GM12878 (cell line): ENCODE measurements around the gene KIRREL3. TPM values are rescaled to one million over a fixed set of nuclear protein-coding genes. Genes with fewer than 3 reads are reported as not detected.

Source experiments
- ATAC-seq: fragments of 200-7000 bp; cut with Tn5 transposase; 3 replicates; pipeline ENCODE4 v1.9.1; 2020; ENCODE audit warnings: mild to moderate bottlenecking, moderate library complexity
- BruUV-seq: library from RNA; stranded (reverse); fragments of 400-500 nt; replicated peaks from 2 replicates; lab custom pipeline; 2021; lab: Mats Ljungman, UMichigan
- CTCF ChIA-PET: fragments of 300-600 bp; sonication (Branson Sonifier 250); formaldehyde crosslinking; extraction: SDS; loops from one replicate; lab custom pipeline; 2021; ENCODE audit warnings: inconsistent platforms; lab: Yijun Ruan, JAX
- POLR2A ChIA-PET: fragments of 350-600 bp; formaldehyde crosslinking; extraction: SDS; loops from one replicate; lab custom pipeline; 2021; ENCODE audit warnings: inconsistent platforms; lab: Charles Lee
- RAD21 ChIA-PET: fragments of 300-600 bp; sonication (Branson Sonifier 250); formaldehyde crosslinking; loops from one replicate; lab custom pipeline; 2023; ENCODE audit warnings: antibody characterized with exemption; ENCODE audit not compliant: unreplicated experiment; lab: Charles Lee
- SMC1A ChIA-PET: fragments of 300-600 bp; sonication (Branson Sonifier 250); formaldehyde crosslinking; loops from one replicate; lab custom pipeline; 2023; ENCODE audit not compliant: unreplicated experiment, uncharacterized antibody; lab: Charles Lee
- DNase-seq: peaks from one replicate; pipeline ENCODE4 v3.0.0-alpha.2; 2011; ENCODE audit warnings: low read depth, low spot score
- FAIRE-seq: peaks from 3 replicates; lab custom pipeline; 2011; peaks lifted over from hg19 to GRCh38; lab: Jason Lieb, UNC
- H2AFZ ChIP-seq: 2 replicates; pipeline ENCODE4 v1.6.0; 2011; ENCODE audit warnings: low read depth, low read length, control low read depth; ENCODE audit not compliant: control insufficient read depth
- H3K27ac ChIP-seq: 2 replicates; pipeline ENCODE4 v1.5.1; 2011; ENCODE audit warnings: control low read depth; ENCODE audit not compliant: control insufficient read depth, insufficient read depth
- H3K27me3 ChIP-seq, 2 experiments: replicated peaks in 1 of 2; 2 replicates each; pipeline versions ENCODE4 v1.6.0 to v1.6.1; 2011; ENCODE audit warnings: low read length in 1 of 2; ENCODE audit not compliant: control insufficient read depth in 2 of 2, insufficient read depth in 2 of 2
- H3K36me3 ChIP-seq, 2 experiments: 2 replicates each; pipeline ENCODE4 v1.5.1; 2011; ENCODE audit warnings: low read length in 1 of 2; ENCODE audit not compliant: control insufficient read depth in 2 of 2, insufficient read depth in 2 of 2
- H3K4me1 ChIP-seq: 2 replicates; pipeline ENCODE4 v1.6.1; 2011; ENCODE audit warnings: mild to moderate bottlenecking, low read length, moderate library complexity, mixed read lengths; ENCODE audit not compliant: control insufficient read depth, insufficient read depth
- H3K4me2 ChIP-seq: 2 replicates; pipeline ENCODE4 v1.6.0; 2011; ENCODE audit warnings: control low read depth; ENCODE audit not compliant: control insufficient read depth, insufficient read depth
- H3K4me3 ChIP-seq: fragments of 200-600 bp; sonication (generic); 2 replicates; pipeline ENCODE4 v1.5.1; 2016
- H3K79me2 ChIP-seq: 2 replicates; pipeline ENCODE4 v1.6.0; 2011; ENCODE audit warnings: low read length; ENCODE audit not compliant: control insufficient read depth, insufficient read depth
- H3K9ac ChIP-seq: 2 replicates; pipeline ENCODE4 v1.8.0; 2011; ENCODE audit warnings: low read length, control low read depth, mixed read lengths; ENCODE audit not compliant: control insufficient read depth, insufficient read depth
- H3K9me3 ChIP-seq: replicated peaks from 3 replicates; pipeline ENCODE4 v1.5.1; 2011; ENCODE audit warnings: mild to moderate bottlenecking, low read length; ENCODE audit not compliant: control insufficient read depth, insufficient read depth
- H4K20me1 ChIP-seq: 2 replicates; pipeline ENCODE4 v1.6.0; 2011; ENCODE audit not compliant: control insufficient read depth, insufficient read depth
- CBFB ChIP-seq: IDR thresholded peaks from 2 replicates; pipeline ENCODE4 v1.6.1; 2016; ENCODE audit warnings: antibody characterized with exemption, low read depth
- CHD4 ChIP-seq: fragments of 200-600 bp; sonication (generic); IDR thresholded peaks from 2 replicates; pipeline ENCODE4 v1.6.1; 2016; ENCODE audit warnings: mild to moderate bottlenecking
- EZH2 ChIP-seq: IDR thresholded peaks from 2 replicates; pipeline ENCODE4 v1.6.1; 2012; ENCODE audit warnings: low read depth, mild to moderate bottlenecking, control low read depth, inconsistent platforms, low read length, borderline replicate concordance; ENCODE audit not compliant: control insufficient read depth
- MYB ChIP-seq: fragments of 150-350 bp; IDR thresholded peaks from 2 replicates; pipeline ENCODE4 v1.6.1; 2014; ENCODE audit warnings: mild to moderate bottlenecking, low read depth, low read length, borderline replicate concordance
- USF1 ChIP-seq: IDR thresholded peaks from 2 replicates; pipeline ENCODE4 v1.6.1; 2011; ENCODE audit warnings: borderline replicate concordance, low read depth, mild to moderate bottlenecking, moderate library complexity, mixed read lengths, low read length; ENCODE audit not compliant: insufficient read depth; ENCODE audit errors: extremely low read length
- WGBS: methylation state at CpG from one replicate; pipeline ENCODE4 v1.1.6; 2016; ENCODE audit warnings: low lambda C conversion rate; ENCODE audit not compliant: insufficient replicate concordance, insufficient coverage; ENCODE audit errors: missing lambda C conversion rate; 5-methylcytosine and 5-hydroxymethylcytosine counted together
- in situ Hi-C: fragments of 300-500 bp; cut with MboI; formaldehyde crosslinking; loops from 9 replicates; pipeline ENCODE4 v1.14.3; 2018; ENCODE audit warnings: mixed read lengths
- intact Hi-C: fragments of 100-400 bp; cut with micrococcal nuclease; formaldehyde crosslinking; loops from one replicate; pipeline ENCODE4 v1.14.2; 2022; ENCODE audit not compliant: unreplicated experiment
- polyA plus RNA-seq, 11 experiments: library from polyadenylated mRNA; depleted of rRNA in 4 of 11; unstranded in 6 of 11; stranded (reverse) in 5 of 11; fragments of >200 nt; fragmentation: Nextera tagmentation in 4 of 11; fragmentation: Illumina TruSeq in 1 of 11; extraction: Ambion mirVana in 4 of 11; extraction: Trizol in 1 of 11; gene quantifications; 1 replicate in 1 of 11; 2 replicates in 10 of 11; pipeline versions ENCODE4 v1.2.1 to v1.2.3, GENCODE V29; 2011 to 2016; ENCODE audit warnings: inconsistent platforms in 2 of 11, missing spikeins in 2 of 11, low read depth in 1 of 11
- total RNA-seq, 4 experiments: library from RNA; depleted of rRNA in 3 of 4; stranded (reverse); fragments of >200 nt in 3 of 4; fragmentation: Illumina TruSeq in 1 of 4; extraction: Trizol in 1 of 4; gene quantifications; 2 replicates each; pipeline versions ENCODE4 v1.2.1 to v1.2.3, GENCODE V29; 2013 to 2021

The KIRREL3 gene
- total and polyA plus RNA-seq, 10 of the 15 experiments (the other 5 are each of a cell fraction or from before 2014, with no cell fraction given), result under 0.01 TPM; not detected in 9

GRCh38 chr11:126418887-126419286, 581.7 kb downstream of the KIRREL3 start:
- intact Hi-C loops, result loop anchor here (5.0 kb wide), 1 partner anchor 62 kb away; the partner anchor contains the start of gene ST3GAL4
- POLR2A ChIA-PET, result interaction anchor here (0.6 to 1.0 kb wide), 2 partner anchors 62 to 156 kb away, joined by 5 to 8 read pairs; no protein-coding TSS in a partner anchor
- WGBS, result 50% methylated on average over 1 of the region's 1 CpG
- no peak for ATAC-seq
- no peak overlapping the region for H3K4me3 ChIP-seq
- no peak overlapping the region for H3K27ac ChIP-seq
- H3K36me3 ChIP-seq, result no peaks in the 10 kb centered on the region
- TF ChIP-seq MYB, result no peak
- no peak for TF ChIP-seq CBFB
- TF ChIP-seq USF1, result no peak
- TF ChIP-seq EZH2, result no peak
- TF ChIP-seq CHD4, result no peak
- CTCF ChIA-PET, result interaction anchor here (0.9 to 1.7 kb wide), 9 partner anchors 8 to 108 kb away, joined by 3 to 8 read pairs (median 4); no protein-coding TSS in a partner anchor
- peaks cover 0 to 2% of the 10 kb centered on the region in 2 experiments; a peak in 2 of 4 replicates for H3K27me3 ChIP-seq
- H2AFZ ChIP-seq, result no peak overlapping the region
- SMC1A ChIA-PET, result interaction anchor here (0.7 to 2.5 kb wide), 8 partner anchors 9 to 111 kb away, joined by 3 to 12 read pairs (median 6); no protein-coding TSS in a partner anchor
- no TSS peak for BruUV-seq
- H3K4me2 ChIP-seq, result no peak overlapping the region
- RAD21 ChIA-PET, result interaction anchor here (0.6 to 1.0 kb wide), 2 partner anchors 62 to 108 kb away, joined by 3 read pairs; no protein-coding TSS in a partner anchor
- FAIRE-seq, result no peak
- peaks cover 13% of the 10 kb centered on the region for H3K4me1 ChIP-seq
- no peak for DNase-seq
- H3K9me3 ChIP-seq, result no peaks in the 10 kb centered on the region
- in situ Hi-C loops, result no loop called here
- no peak overlapping the region for H3K9ac ChIP-seq
- H3K79me2 ChIP-seq, result no peaks in the 10 kb centered on the region
- no peaks in the 10 kb centered on the region for H4K20me1 ChIP-seq
